Measurements from ENCODE around the gene NKD2. TPM values are rescaled to one million over a fixed set of nuclear protein-coding genes. Genes with fewer than 3 reads are reported as not detected.
"Not testable (repeated sequence)": the region's sequence is repeated elsewhere in the genome, so short reads cannot be mapped to it uniquely, and the experiment has no call there.

The NKD2 gene
- total and polyA plus RNA-seq, 2 experiments from 2014 or later: not detected

DNA sequence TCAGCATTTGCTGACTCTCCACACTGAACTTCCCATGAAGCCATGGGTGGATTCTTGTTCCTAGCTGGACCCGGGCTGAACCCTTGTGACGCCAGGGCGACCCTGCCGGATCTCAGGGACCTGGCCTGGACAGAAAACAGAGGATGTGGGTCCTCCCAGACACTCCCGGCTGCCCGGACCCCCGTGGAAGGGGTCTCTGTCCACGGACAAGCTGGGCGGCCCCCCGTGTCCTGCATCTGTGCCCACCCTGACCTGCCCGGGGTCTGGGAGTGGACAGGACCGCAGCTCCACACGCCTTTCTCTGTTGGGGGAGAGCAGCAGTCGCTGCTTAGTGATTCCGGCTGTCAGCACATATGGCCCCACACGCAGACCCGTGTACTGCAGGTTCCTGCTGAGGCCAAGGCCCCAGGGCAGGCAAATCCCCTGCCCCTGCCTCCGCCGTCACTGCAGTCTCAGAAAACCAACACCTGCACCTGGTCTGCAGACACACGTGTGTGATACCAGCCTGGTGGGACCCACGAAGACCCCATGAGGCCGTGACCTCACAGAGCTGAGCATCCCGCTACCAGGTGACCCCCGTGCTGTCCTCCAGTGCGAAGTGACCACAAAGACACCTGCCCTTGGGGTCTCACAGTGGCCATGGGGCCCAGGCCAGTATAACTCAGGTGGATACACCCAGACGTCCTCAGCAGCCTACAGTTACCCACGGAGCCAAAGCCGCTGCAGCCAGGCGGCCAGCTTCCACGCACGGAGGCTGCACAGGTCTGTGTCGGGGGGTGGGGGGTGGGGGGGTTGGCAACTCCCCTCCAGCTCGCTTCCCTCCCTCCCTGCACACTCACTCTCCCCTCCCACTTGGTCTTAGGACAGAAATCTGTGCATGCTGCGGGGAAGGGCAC is 50.6 kb downstream of the NKD2 start:
- 83 to 89% methylated on average over 26 to 34 of the region's 34 CpGs for WGBS, 2 experiments (ENCODE audit: low coverage in 1 of 2, low lambda C conversion rate in 2 of 2, missing lambda C conversion rate in 2 of 2)
- TF ChIP-seq EZH2 (IDR thresholded peaks at IDR 0.05; ENCODE audit: insufficient read depth, poor library complexity, severe bottlenecking) (no peak), EZH2phosphoT487 (IDR thresholded peaks at IDR 0.05; ENCODE audit: insufficient read depth, low read depth) (no peak)
- Histone ChIP-seq H3K27ac (no peak overlapping the region), H3K9me2 (ENCODE audit: insufficient read depth) (no peaks in the 10 kb centered on the region), H3F3A (ENCODE audit: insufficient read depth) (no peaks in the 10 kb centered on the region), H3K4me3 (no peak overlapping the region), H2AFZ (no peak overlapping the region), H3K9ac (no peak overlapping the region), H3K9me3 (ENCODE audit: low read depth) (no peaks in the 10 kb centered on the region), H3K27me3 (replicated peaks; ENCODE audit: insufficient read depth) (no peaks in the 10 kb centered on the region), H3K4me2 (ENCODE audit: unreplicated experiment) (no peak overlapping the region), H3K36me3 (ENCODE audit: low read depth) (no peaks in the 10 kb centered on the region), H3K79me2 (ENCODE audit: insufficient read depth) (no peaks in the 10 kb centered on the region), H4K20me1 (ENCODE audit: insufficient read depth) (no peaks in the 10 kb centered on the region), H3K4me1 (ENCODE audit: insufficient read depth) (no peaks in the 10 kb centered on the region)
- DNase-seq: no peak
- in situ Hi-C loops (cut with MboI): no loop called here

- H3K36me3 ChIP-seq (ENCODE audit: low read depth): no peaks in the 10 kb centered on the region
- 81 to 87% methylated on average over 17 of the region's 17 CpGs for WGBS, 2 experiments (ENCODE audit: low coverage in 1 of 2, low lambda C conversion rate in 2 of 2, missing lambda C conversion rate in 2 of 2)
Observed at GRCh38 chr5:1059884-1060263, 51.3 kb downstream of the NKD2 start.

GRCh38 chr5:1060535-1060981 is 52.0 kb downstream of the NKD2 start:
- Histone ChIP-seq H3K9ac (no peak overlapping the region), H3K27me3 (replicated peaks; ENCODE audit: insufficient read depth) (no peaks in the 10 kb centered on the region), H2AFZ (no peak overlapping the region), H3F3A (ENCODE audit: insufficient read depth) (no peaks in the 10 kb centered on the region), H3K36me3 (ENCODE audit: low read depth) (no peaks in the 10 kb centered on the region), H3K4me1 (ENCODE audit: insufficient read depth) (no peaks in the 10 kb centered on the region), H3K4me2 (ENCODE audit: unreplicated experiment) (no peak overlapping the region), H3K79me2 (ENCODE audit: insufficient read depth) (no peaks in the 10 kb centered on the region), H3K9me2 (ENCODE audit: insufficient read depth) (no peaks in the 10 kb centered on the region), H3K4me3 (no peak overlapping the region), H3K27ac (no peak overlapping the region), H3K9me3 (ENCODE audit: low read depth) (no peaks in the 10 kb centered on the region), H4K20me1 (ENCODE audit: insufficient read depth) (no peaks in the 10 kb centered on the region)
- in situ Hi-C loops (cut with MboI): no loop called here
- no peak for TF ChIP-seq EZH2 (IDR thresholded peaks at IDR 0.05; ENCODE audit: insufficient read depth, poor library complexity, severe bottlenecking)
- WGBS, 2 experiments (ENCODE audit: low coverage in 1 of 2, low lambda C conversion rate in 2 of 2, missing lambda C conversion rate in 2 of 2): 79% methylated on average over 22 to 24 of the region's 24 CpGs
- DNase-seq: no peak

More at GRCh38 chr5:1059884-1060263, 51.3 kb downstream of the NKD2 start:
- no peaks in the 10 kb centered on the region for H3K9me2 ChIP-seq (ENCODE audit: insufficient read depth)
- in situ Hi-C loops (cut with MboI): no loop called here
- no peaks in the 10 kb centered on the region for H3K4me1 ChIP-seq (ENCODE audit: insufficient read depth)
- H3K4me2 ChIP-seq (ENCODE audit: unreplicated experiment): no peak overlapping the region
- H3K79me2 ChIP-seq (ENCODE audit: insufficient read depth): no peaks in the 10 kb centered on the region
- H4K20me1 ChIP-seq (ENCODE audit: insufficient read depth): no peaks in the 10 kb centered on the region
- no peak overlapping the region for H2AFZ ChIP-seq
- no peak overlapping the region for H3K27ac ChIP-seq
- TF ChIP-seq EZH2 (IDR thresholded peaks at IDR 0.05; ENCODE audit: insufficient read depth, poor library complexity, severe bottlenecking) (no peak), EZH2phosphoT487 (IDR thresholded peaks at IDR 0.05; ENCODE audit: insufficient read depth, low read depth) (no peak)
- no peaks in the 10 kb centered on the region for H3F3A ChIP-seq (ENCODE audit: insufficient read depth)
- H3K4me3 ChIP-seq: no peak overlapping the region
- no peaks in the 10 kb centered on the region for H3K9me3 ChIP-seq (ENCODE audit: low read depth)
- no peaks in the 10 kb centered on the region for H3K27me3 ChIP-seq (replicated peaks; ENCODE audit: insufficient read depth)
- DNase-seq: no peak
- H3K9ac ChIP-seq: no peak overlapping the region

DNA sequence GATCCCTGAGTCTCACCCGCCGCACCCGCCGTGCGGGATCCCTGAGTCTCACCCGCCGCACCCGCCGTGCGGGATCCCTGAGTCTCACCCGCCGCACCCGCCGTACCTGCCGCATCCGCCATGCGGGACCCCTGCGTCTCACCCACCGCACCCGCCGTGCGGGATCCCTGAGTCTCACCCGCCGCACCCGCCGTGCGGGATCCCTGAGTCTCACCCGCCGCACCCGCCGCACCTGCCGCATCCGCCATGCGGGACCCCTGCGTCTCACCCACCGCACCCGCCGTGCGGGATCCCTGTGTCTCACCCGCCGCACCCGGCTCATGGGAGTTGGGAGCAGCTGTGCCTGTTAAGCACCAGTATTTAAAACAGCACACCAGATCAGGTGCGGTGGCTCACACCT is 52.7 kb downstream of the NKD2 start:
- H3K9me3 ChIP-seq (ENCODE audit: low read depth); H3K9me2 ChIP-seq (ENCODE audit: insufficient read depth); H3K27me3 ChIP-seq (replicated peaks; ENCODE audit: insufficient read depth); H4K20me1 ChIP-seq (ENCODE audit: insufficient read depth); H2AFZ ChIP-seq; H3K36me3 ChIP-seq (ENCODE audit: low read depth); H3K4me3 ChIP-seq; H3K4me1 ChIP-seq (ENCODE audit: insufficient read depth); in situ Hi-C loops (cut with MboI); H3K9ac ChIP-seq; H3K27ac ChIP-seq; H3F3A ChIP-seq (ENCODE audit: insufficient read depth); H3K4me2 ChIP-seq (ENCODE audit: unreplicated experiment); DNase-seq; H3K79me2 ChIP-seq (ENCODE audit: insufficient read depth): not testable (repeated sequence)
- 96 to 99% methylated on average over 9 to 17 of the region's 43 CpGs for WGBS, 2 experiments (ENCODE audit: low coverage in 1 of 2, low lambda C conversion rate in 2 of 2, missing lambda C conversion rate in 2 of 2)
